Fibroblast of villous mesenchyme (primary cell): ENCODE data around the gene GLRX. TPM values are rescaled to one million over a fixed set of nuclear protein-coding genes. Genes with fewer than 3 reads are reported as not detected.

ENCODE experiments used
- DNase-seq: peaks from one replicate; pipeline ENCODE4 v3.0.0-alpha.2; 2010; ENCODE audit warnings: low read depth
- H3K4me3 ChIP-seq: 2 replicates; pipeline ENCODE4 v1.5.1; 2011; ENCODE audit warnings: low read depth, mild to moderate bottlenecking, low read length
- total RNA-seq: library from RNA; depleted of rRNA; stranded (reverse); fragments of >200 nt; gene quantifications from 2 replicates; pipeline ENCODE4 v1.2.3, GENCODE V29; 2012
- TF ChIP-seq, protein P1 (sequence below): IDR thresholded peaks from 2 replicates; pipeline ENCODE4 v1.5.1; 2012; ENCODE audit warnings: low read depth, mild to moderate bottlenecking, low read length; ENCODE audit not compliant: insufficient read depth

Gene GLRX
- total RNA-seq, 1 donor, result 437 TPM

DNA sequence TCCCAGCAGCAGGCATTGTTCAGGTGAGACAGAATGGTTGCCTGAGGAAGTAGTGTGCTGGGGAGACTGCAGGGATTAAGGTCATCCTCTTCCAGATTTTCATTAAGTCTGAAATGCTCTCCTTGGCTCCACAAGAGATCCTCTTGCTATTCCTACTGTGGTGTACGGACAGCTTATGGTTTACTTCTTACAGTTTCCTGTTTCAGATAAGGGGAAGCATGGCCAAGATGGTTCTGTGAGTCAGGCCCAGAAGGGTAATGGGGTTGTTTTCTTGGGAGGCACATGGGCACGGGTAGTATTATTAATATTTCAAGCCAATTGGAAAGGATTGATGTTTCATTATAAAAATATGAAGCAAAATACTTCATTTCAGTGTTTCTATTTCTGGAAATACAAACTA is 42.9 kb downstream of the GLRX start:
- TF ChIP-seq, protein P1, sequence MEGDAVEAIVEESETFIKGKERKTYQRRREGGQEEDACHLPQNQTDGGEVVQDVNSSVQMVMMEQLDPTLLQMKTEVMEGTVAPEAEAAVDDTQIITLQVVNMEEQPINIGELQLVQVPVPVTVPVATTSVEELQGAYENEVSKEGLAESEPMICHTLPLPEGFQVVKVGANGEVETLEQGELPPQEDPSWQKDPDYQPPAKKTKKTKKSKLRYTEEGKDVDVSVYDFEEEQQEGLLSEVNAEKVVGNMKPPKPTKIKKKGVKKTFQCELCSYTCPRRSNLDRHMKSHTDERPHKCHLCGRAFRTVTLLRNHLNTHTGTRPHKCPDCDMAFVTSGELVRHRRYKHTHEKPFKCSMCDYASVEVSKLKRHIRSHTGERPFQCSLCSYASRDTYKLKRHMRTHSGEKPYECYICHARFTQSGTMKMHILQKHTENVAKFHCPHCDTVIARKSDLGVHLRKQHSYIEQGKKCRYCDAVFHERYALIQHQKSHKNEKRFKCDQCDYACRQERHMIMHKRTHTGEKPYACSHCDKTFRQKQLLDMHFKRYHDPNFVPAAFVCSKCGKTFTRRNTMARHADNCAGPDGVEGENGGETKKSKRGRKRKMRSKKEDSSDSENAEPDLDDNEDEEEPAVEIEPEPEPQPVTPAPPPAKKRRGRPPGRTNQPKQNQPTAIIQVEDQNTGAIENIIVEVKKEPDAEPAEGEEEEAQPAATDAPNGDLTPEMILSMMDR, result no peak
- peak; percentile 75 for DNase-seq
- no peak overlapping the region for H3K4me3 ChIP-seq

DNA sequence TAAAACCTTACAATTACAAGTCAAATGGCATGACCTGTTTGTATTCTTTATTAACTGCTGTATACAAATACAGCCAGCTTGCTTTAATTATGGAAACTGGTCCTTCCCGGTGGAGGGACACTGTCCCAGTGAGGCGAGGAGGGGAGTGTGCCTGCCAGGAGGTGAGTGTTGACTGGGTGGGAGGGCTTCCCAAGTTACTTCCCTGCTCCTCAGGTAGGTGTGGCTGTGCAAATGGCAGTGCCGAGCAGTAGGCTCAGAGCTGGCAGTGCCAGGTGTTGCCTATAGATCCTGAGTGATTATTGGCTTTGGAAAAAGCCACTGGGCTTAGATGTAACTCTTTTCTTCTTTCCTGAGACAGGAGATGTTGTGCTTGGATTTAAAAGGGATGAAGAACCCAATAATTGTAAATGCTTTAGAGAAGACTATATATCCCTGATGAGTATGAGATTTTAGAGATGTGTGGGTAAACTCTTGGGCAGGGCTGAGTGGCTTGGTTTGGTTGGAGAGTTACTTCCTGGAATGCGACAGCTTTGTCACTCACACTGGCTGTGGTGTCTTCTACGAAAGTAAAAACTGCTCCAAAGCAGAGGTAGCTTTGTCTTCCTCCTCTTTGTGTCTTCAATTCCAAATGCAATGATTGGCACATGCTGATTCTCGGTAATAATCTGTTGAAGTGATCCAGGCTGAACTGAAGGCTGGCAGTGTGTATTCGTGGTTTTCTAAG is 43.7 kb downstream of the GLRX start:
- no peak for DNase-seq
- no peak overlapping the region for H3K4me3 ChIP-seq
- TF ChIP-seq, protein P1, result no peak

- H3K4me3 ChIP-seq, result no peak overlapping the region
- no peak for DNase-seq
- TF ChIP-seq, protein P1, result no peak
Measured at GRCh38 chr5:95777441-95777840, 45.1 kb downstream of the GLRX start.

GRCh38 chr5:95773335-95774059 is 49.0 kb downstream of the GLRX start:
- TF ChIP-seq, protein P1, result no peak
- DNase-seq, result peak; percentile 73
- H3K4me3 ChIP-seq, result no peak overlapping the region

DNA sequence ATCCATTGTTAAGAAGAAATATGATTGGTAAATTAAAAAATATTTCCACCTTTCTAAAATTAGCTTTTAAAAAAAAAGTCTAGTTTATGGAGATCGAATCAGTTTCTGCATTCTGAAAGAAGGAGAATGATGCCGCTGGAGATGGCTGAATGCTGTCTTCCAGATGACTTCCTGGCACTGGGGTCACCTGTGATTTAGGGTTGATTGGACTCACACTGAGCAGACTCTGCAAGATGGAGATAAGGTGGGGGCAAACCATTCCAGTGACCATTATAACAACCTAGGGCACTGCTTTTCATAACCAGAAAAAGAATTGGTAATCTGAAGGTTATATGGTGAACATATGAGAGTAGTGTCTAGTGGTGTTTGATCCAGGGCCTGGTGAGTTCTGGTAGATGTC is 50.6 kb downstream of the GLRX start:
- no peak for DNase-seq
- TF ChIP-seq, protein P1, result no peak
- H3K4me3 ChIP-seq, result no peak overlapping the region

GRCh38 chr5:95770830-95771708 is 51.5 kb downstream of the GLRX start:
- DNase-seq, result peak; percentile 54
- H3K4me3 ChIP-seq, result no peak overlapping the region
- TF ChIP-seq, protein P1, result no peak
